Measurements from ENCODE around the gene AEBP1. TPM values are rescaled to one million over a fixed set of nuclear protein-coding genes. Genes with fewer than 3 reads are reported as not detected.
A peak's percentile ranks its signal among the peaks of the same experiment; 100 is the strongest.

The AEBP1 gene
- total and polyA plus RNA-seq, 2 experiments from 2014 or later: 15.1 to 42.0 TPM

DNA sequence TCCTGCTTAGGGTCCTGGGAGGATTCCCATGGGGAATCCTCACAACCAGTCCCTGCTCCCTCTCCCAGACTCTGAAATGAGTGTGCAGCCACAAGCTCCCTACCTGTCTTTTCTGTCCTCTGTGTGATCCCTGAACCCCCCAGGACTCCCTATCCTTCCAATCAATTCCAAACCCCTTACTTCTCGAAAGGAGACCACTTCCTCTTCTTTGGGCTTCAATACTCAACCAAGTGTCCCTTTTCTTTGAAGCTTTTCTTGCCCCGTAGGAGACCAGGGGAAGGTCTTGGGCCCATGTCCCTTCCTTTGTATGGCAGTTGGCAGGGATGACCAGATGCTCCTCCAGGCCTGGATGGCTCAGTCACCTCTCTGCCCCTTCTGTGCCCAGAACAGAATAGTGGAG, 1.7 kb downstream of the AEBP1 start:
- DNase-seq (ENCODE audit: low spot score): no peak
- Mint-ChIP-seq H3K9me3 (no peaks in the 10 kb centered on the region), H3K27ac (no peak overlapping the region), H3K4me1 (peaks cover 13% of the 10 kb centered on the region), H3K27me3 (ENCODE audit: insufficient read depth, low read depth, poor library complexity) (peaks cover 16% of the 10 kb centered on the region), H3K36me3 (ENCODE audit: low read depth) (peaks cover 9% of the 10 kb centered on the region; the same call in 2 of the 3 replicates), H3K4me3 (peak overlapping the region; percentile 78)
- no peak for ATAC-seq
- Histone ChIP-seq H3K4me3 (peak overlapping the region; percentile 87; the same call in 1 of the 2 replicates), H2AFZ (no peak overlapping the region), H3K27ac (ENCODE audit: low read depth) (no peak overlapping the region), H3K27me3 (ENCODE audit: insufficient read depth) (peaks cover 9% of the 10 kb centered on the region; the same call in 1 of the 2 replicates), H3K4me2 (peak overlapping the region; percentile 94; the same call in 1 of the 2 replicates), H3K4me1 (ENCODE audit: insufficient read depth) (peaks cover 8% of the 10 kb centered on the region; the same call in 1 of the 2 replicates), H3F3A (replicated peaks; ENCODE audit: low read depth) (no peaks in the 10 kb centered on the region), H3K9me2 (ENCODE audit: insufficient read depth) (no peaks in the 10 kb centered on the region), H4K20me1 (replicated peaks; ENCODE audit: insufficient read depth) (no peaks in the 10 kb centered on the region), H3K79me2 (replicated peaks; ENCODE audit: insufficient read depth) (no peaks in the 10 kb centered on the region; the same call in 1 of the 2 replicates), H3K36me3 (ENCODE audit: insufficient read depth) (no peaks in the 10 kb centered on the region)
- no peak for TF ChIP-seq EZH2 (IDR thresholded peaks at IDR 0.05; ENCODE audit: low read depth, unreplicated experiment)
- TF ChIP-seq, protein P1, sequence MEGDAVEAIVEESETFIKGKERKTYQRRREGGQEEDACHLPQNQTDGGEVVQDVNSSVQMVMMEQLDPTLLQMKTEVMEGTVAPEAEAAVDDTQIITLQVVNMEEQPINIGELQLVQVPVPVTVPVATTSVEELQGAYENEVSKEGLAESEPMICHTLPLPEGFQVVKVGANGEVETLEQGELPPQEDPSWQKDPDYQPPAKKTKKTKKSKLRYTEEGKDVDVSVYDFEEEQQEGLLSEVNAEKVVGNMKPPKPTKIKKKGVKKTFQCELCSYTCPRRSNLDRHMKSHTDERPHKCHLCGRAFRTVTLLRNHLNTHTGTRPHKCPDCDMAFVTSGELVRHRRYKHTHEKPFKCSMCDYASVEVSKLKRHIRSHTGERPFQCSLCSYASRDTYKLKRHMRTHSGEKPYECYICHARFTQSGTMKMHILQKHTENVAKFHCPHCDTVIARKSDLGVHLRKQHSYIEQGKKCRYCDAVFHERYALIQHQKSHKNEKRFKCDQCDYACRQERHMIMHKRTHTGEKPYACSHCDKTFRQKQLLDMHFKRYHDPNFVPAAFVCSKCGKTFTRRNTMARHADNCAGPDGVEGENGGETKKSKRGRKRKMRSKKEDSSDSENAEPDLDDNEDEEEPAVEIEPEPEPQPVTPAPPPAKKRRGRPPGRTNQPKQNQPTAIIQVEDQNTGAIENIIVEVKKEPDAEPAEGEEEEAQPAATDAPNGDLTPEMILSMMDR (conservative IDR thresholded peaks at IDR 0.05; ENCODE audit: low read depth in 2 of 2): no peak
- TF ChIP-seq NANOG (IDR thresholded peaks at IDR 0.05; ENCODE audit: borderline replicate concordance): no peak
- TF ChIP-seq ZNF114 (CRISPR knock-in tag; IDR thresholded peaks at IDR 0.05): no peak
- TF ChIP-seq ZNF331 (CRISPR knock-in tag; IDR thresholded peaks at IDR 0.05; ENCODE audit: low read depth): no peak
- TF ChIP-seq CREB1 (CRISPR knock-in tag; IDR thresholded peaks at IDR 0.05; ENCODE audit: low read depth): no peak
- TF ChIP-seq JUNB (IDR thresholded peaks at IDR 0.05; ENCODE audit: unreplicated experiment): no peak

DNA sequence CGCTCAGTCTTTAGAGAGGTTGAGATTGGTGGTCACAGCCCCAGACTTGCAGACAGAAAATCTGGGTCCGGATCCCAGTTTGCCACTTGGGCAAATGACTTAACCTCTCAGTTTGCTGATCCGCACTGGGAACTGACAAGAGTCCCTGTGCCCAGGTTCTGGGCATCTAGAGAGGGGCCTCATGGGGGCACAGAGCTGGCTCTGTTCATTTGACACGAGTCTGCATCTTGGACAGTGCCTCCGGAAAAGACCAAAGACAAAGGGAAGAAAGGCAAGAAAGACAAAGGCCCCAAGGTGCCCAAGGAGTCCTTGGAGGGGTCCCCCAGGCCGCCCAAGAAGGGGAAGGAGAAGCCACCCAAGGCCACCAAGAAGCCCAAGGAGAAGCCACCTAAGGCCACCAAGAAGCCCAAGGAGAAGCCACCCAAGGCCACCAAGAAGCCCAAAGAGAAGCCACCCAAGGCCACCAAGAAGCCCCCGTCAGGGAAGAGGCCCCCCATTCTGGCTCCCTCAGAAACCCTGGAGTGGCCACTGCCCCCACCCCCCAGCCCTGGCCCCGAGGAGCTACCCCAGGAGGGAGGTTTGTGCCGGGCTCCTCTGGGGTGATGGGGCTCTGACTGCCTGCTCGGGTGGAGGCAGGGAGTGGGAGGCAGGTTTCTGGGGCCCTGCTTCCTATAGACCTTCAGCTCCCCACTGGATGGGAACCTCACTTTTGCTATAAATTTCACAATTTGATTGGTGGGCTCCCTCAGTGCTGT, 2.3 kb downstream of the AEBP1 start:
- DNase-seq (ENCODE audit: low spot score) (no peak), ATAC-seq (no peak)
- Mint-ChIP-seq H3K27me3 (ENCODE audit: insufficient read depth, low read depth, poor library complexity) (peaks cover 18% of the 10 kb centered on the region), H3K4me1 (peaks cover 13% of the 10 kb centered on the region), H3K27ac (no peak overlapping the region), H3K4me3 (no peak overlapping the region; the same call in 2 of the 3 replicates), H3K36me3 (ENCODE audit: low read depth) (peaks cover 9% of the 10 kb centered on the region; the same call in 2 of the 3 replicates), H3K9me3 (no peaks in the 10 kb centered on the region)
- Histone ChIP-seq H3K36me3 (ENCODE audit: insufficient read depth) (no peaks in the 10 kb centered on the region), H3K4me3 (no peak overlapping the region), H3F3A (replicated peaks; ENCODE audit: low read depth) (no peaks in the 10 kb centered on the region), H3K9me2 (ENCODE audit: insufficient read depth) (no peaks in the 10 kb centered on the region), H2AFZ (no peak overlapping the region), H3K4me1 (ENCODE audit: insufficient read depth) (peaks cover 8% of the 10 kb centered on the region; the same call in 1 of the 2 replicates), H3K27ac (ENCODE audit: low read depth) (no peak overlapping the region), H3K27me3 (ENCODE audit: insufficient read depth) (peaks cover 9% of the 10 kb centered on the region; the same call in 1 of the 2 replicates), H4K20me1 (replicated peaks; ENCODE audit: insufficient read depth) (no peaks in the 10 kb centered on the region), H3K4me2 (no peak overlapping the region), H3K79me2 (replicated peaks; ENCODE audit: insufficient read depth) (no peaks in the 10 kb centered on the region; the same call in 1 of the 2 replicates)
- TF ChIP-seq ZNF114 (CRISPR knock-in tag; IDR thresholded peaks at IDR 0.05): no peak
- TF ChIP-seq, protein P1 (conservative IDR thresholded peaks at IDR 0.05; ENCODE audit: low read depth in 2 of 2): no peak
- no peak for TF ChIP-seq CREB1 (CRISPR knock-in tag; IDR thresholded peaks at IDR 0.05; ENCODE audit: low read depth)
